GM18517 (cell line): ENCODE measurements around the gene ABR.

ENCODE experiments used
- ATAC-seq: cut with Tn5 transposase; IDR thresholded peaks from one replicate; pipeline ENCODE4 v1.9.1; 2021; ENCODE audit warnings: mild to moderate bottlenecking, moderate library complexity; ENCODE audit not compliant: unreplicated experiment

The ABR gene

GRCh38 chr17:1035546-1036170 lies 144.1 kb downstream of the ABR start:
- no peak for ATAC-seq

- ATAC-seq = no peak
Measured at GRCh38 chr17:1034652-1035210, 145.1 kb downstream of the ABR start.

- ATAC-seq = no peak
Measured at GRCh38 chr17:1033503-1033902, 146.3 kb downstream of the ABR start.

GRCh38 chr17:1032391-1032790 lies 147.4 kb downstream of the ABR start:
- ATAC-seq = no peak

- ATAC-seq = no peak
Measured at GRCh38 chr17:1031711-1032110, 148.1 kb downstream of the ABR start.

GRCh38 chr17:1030684-1031532 lies 148.9 kb downstream of the ABR start:
- no peak for ATAC-seq

- ATAC-seq = no peak
Measured at GRCh38 chr17:1029922-1030644, 149.7 kb downstream of the ABR start.

GRCh38 chr17:1029196-1029921 lies 150.4 kb downstream of the ABR start:
- no peak for ATAC-seq

- no peak for ATAC-seq
Measured at GRCh38 chr17:1027044-1027443, 152.7 kb downstream of the ABR start.

- ATAC-seq = no peak
Measured at GRCh38 chr17:1026599-1026975, 153.2 kb downstream of the ABR start.

GRCh38 chr17:1025733-1026598 lies 153.8 kb downstream of the ABR start:
- ATAC-seq = no peak

GRCh38 chr17:1024076-1024475 lies 155.7 kb downstream of the ABR start:
- ATAC-seq = no peak

- no peak for ATAC-seq
Measured at GRCh38 chr17:1022278-1023024, 157.3 kb downstream of the ABR start.

- no peak for ATAC-seq
Measured at GRCh38 chr17:1021147-1021546, 158.6 kb downstream of the ABR start.

GRCh38 chr17:1019451-1019850 lies 160.3 kb downstream of the ABR start:
- ATAC-seq = no peak

GRCh38 chr17:1018547-1018946 lies 161.2 kb downstream of the ABR start:
- ATAC-seq = no peak

- ATAC-seq = no peak
Measured at GRCh38 chr17:1013729-1014090, 166.1 kb downstream of the ABR start.

GRCh38 chr17:1012823-1013728 lies 166.7 kb downstream of the ABR start:
- no peak for ATAC-seq
